Measurements from ENCODE around the gene THSD4.

DNA sequence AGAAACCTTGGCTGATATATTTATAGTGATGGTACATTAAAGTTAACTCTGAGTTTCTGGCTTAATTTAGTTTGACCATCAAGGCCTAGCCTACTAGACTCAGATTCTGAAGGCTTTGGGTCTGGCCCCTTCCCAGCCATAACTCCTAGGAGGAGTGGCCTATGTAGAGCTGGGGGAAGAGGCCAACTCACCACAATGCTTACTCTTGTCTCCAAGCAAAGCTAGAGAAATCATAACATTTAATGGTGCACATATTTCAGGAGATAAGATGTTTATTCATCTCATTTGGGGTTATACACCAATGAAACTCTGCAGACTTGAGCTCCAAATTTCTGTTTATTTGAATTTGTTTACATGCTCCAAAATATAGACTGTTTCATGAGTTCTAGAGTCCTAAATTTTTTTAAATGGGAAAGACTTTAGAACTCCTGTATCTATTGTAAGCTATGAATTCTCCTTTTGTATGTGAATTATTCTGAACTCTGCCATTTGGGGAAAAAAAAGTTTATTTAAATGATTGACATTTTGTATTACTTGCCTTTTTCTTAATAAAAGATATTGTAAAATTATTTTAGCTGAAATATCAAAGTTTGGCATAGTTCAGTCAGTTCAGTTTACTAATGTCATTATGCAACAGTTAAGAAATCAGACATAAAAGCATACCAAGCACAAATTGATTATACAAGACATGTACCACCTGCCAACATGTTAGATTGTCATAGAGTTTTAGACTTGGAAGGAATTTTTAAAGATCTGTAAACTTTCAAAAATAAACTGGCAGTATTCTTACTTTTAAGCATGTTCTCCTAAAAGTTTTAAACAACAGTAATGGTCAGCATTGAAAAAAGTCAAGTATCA lies 551.7 kb downstream of the THSD4 start:
- TF ChIP-seq POLR2A (IDR thresholded peaks at IDR 0.05; ENCODE audit: low read depth, low read length) (no peak), POLR2AphosphoS5 (IDR thresholded peaks at IDR 0.05; ENCODE audit: low read depth, low read length) (no peak)
